K562 (cell line): ENCODE data around the gene DMD.

Source experiments
- ATF1 ChIP-seq, 2 experiments: fragments of 450-650 bp in 1 of 2; IDR thresholded peaks; 2 replicates each; pipeline ENCODE4 v1.6.1; 2016; ENCODE audit warnings: missing compliant biosample characterization in 1 of 2, missing genetic modification characterization in 1 of 2
- CTCF ChIP-seq, 3 experiments: IDR thresholded peaks in 2 of 3; conservative IDR thresholded peaks in 1 of 3; 2 replicates each; pipeline ENCODE4 v1.5.1; 2011 to 2012; ENCODE audit warnings: low read length in 3 of 3, mild to moderate bottlenecking in 3 of 3, control low read depth in 2 of 3, improper control_type of control experiment in 1 of 3, inconsistent platforms in 1 of 3, low read depth in 1 of 3, mixed read lengths in 1 of 3, moderate library complexity in 1 of 3; ENCODE audit not compliant: insufficient read depth in 2 of 3
- KLF16 ChIP-seq: IDR thresholded peaks from 2 replicates; pipeline ENCODE4 v1.6.1; 2016; ENCODE audit warnings: antibody characterized with exemption
- POLR2A ChIP-seq: fragments of 450-650 bp; conservative IDR thresholded peaks from 2 replicates; pipeline ENCODE4 v1.6.1; 2016
- PREB ChIP-seq: sonication (generic); formaldehyde crosslinking; IDR thresholded peaks from 2 replicates; pipeline ENCODE4 v1.8.1; 2023; ENCODE audit warnings: mild to moderate bottlenecking, missing genetic modification reagents
- RBM25 ChIP-seq: fragments of 200-400 bp; formaldehyde crosslinking; IDR thresholded peaks from 2 replicates; pipeline ENCODE4 v1.6.1; 2018; ENCODE audit warnings: low read length, low read depth, moderate library complexity; ENCODE audit not compliant: severe bottlenecking
- SAFB2 ChIP-seq: fragments of 200-400 bp; formaldehyde crosslinking; IDR thresholded peaks from 2 replicates; pipeline ENCODE4 v1.6.1; 2018; ENCODE audit warnings: borderline replicate concordance, low read length, low read depth, moderate library complexity; ENCODE audit not compliant: severe bottlenecking
- SIN3B ChIP-seq: fragments of 450-650 bp; IDR thresholded peaks from 2 replicates; pipeline ENCODE4 v1.6.1; 2017; ENCODE audit warnings: low read depth, mild to moderate bottlenecking, moderate library complexity
- ZBTB34 ChIP-seq: fragments of 250-450 bp; sonication (Bioruptor Pico); IDR thresholded peaks from 2 replicates; pipeline ENCODE4 v1.8.0; 2021; ENCODE audit warnings: mild to moderate bottlenecking, moderate library complexity
- ZBTB49 ChIP-seq: sonication (generic); formaldehyde crosslinking; IDR thresholded peaks from 2 replicates; pipeline ENCODE4 v1.8.0; 2022; ENCODE audit warnings: missing genetic modification reagents, mild to moderate bottlenecking, borderline replicate concordance
- ZNF184 ChIP-seq: sonication (generic); formaldehyde crosslinking; IDR thresholded peaks from 2 replicates; pipeline ENCODE4 v1.5.0; 2020; ENCODE audit warnings: missing genetic modification reagents
- ZNF639 ChIP-seq, 2 experiments: fragments of 200-800 bp in 1 of 2; sonication (Bioruptor generic) in 1 of 2; sonication (generic) in 1 of 2; formaldehyde crosslinking in 1 of 2; IDR thresholded peaks in 1 of 2; conservative IDR thresholded peaks in 1 of 2; 2 replicates each; pipeline versions ENCODE4 v1.5.0 to v1.6.1; 2016 to 2020; ENCODE audit warnings: missing compliant biosample characterization in 1 of 2, missing genetic modification characterization in 1 of 2, missing genetic modification reagents in 1 of 2

- TF ChIP-seq KLF16: no peak
- TF ChIP-seq SIN3B: no peak
- TF ChIP-seq SAFB2: no peak
- TF ChIP-seq CTCF (IDR thresholded peaks at IDR 0.05 in 2 of 3, conservative IDR thresholded peaks at IDR 0.05 in 1 of 3; ENCODE audit: insufficient read depth in 2 of 3, low read depth in 1 of 3, low read length in 3 of 3): no peak
- no peak for TF ChIP-seq ATF1 (CRISPR knock-in tag; IDR thresholded peaks at IDR 0.05)
- no peak for TF ChIP-seq ATF1 (tag; IDR thresholded peaks at IDR 0.05)
- no peak for TF ChIP-seq ZNF184 (CRISPR knock-in tag)
- no peak for TF ChIP-seq ZBTB49 (CRISPR knock-in tag)
- no peak for TF ChIP-seq RBM25
- TF ChIP-seq ZBTB34 (CRISPR knock-in tag): no peak
- TF ChIP-seq POLR2A: no peak
- TF ChIP-seq ZNF639 (CRISPR knock-in tag; conservative IDR thresholded peaks at IDR 0.05 in 1 of 2, IDR thresholded peaks at IDR 0.05 in 1 of 2): no peak
- TF ChIP-seq PREB: no peak
Observed at GRCh38 chrX:32644476-32645245, 566.7 kb downstream of the DMD start.
